RPMI8226 (cell line): ENCODE data around the gene GPR183.

Experiments
- DNase-seq: peaks from one replicate; pipeline ENCODE4 v3.0.0-alpha.2; 2015

Gene GPR183

DNA sequence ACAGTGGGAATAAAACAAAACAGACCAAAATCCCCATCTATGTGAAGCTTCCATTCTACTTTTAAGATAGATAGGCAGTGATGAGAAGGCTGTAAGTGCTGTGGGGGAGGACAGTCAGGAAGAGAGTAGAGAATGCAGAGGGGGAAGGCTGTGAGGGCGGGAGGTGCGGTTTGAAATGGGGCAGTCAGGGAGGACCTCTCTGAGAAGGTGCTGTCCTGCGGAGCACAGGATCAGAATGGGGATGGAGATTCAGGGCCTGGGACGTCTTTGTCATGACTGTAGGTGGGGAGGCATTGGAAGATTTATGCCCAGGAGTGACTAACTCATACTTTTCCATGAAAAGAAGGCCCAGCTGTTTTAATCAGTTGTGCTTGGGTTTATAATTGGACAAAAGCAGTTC, 3.9 kb upstream of the GPR183 start:
- DNase-seq: no peak

GRCh38 chr13:99310382-99311031, 3.3 kb upstream of the GPR183 start:
- no peak for DNase-seq

GRCh38 chr13:99308471-99309087, 1.4 kb upstream of the GPR183 start:
- no peak for DNase-seq

GRCh38 chr13:99307648-99308339, 595 bp upstream of the GPR183 start:
- DNase-seq: no peak

DNA sequence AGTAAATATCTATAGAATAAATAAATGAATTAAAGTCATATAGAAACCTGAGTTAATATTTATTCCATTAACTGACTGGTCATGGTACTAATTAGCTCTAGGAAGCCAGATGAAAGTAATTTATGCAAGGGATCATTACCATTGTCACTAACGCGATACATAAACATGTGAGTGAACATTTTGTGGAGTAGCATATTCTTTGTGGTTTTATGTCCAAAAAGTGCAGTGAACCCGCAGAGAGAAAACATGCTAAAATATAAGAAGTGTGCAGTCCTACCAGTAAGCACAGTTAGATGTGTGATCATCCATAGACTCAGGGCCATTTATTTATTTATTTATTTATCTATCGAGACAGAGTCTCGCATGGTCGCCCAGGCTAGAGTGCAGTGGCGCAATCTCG, 1.6 kb downstream of the GPR183 start:
- DNase-seq: no peak

- no peak for DNase-seq
Measured at GRCh38 chr13:99305158-99305557, 2.0 kb downstream of the GPR183 start.

DNA sequence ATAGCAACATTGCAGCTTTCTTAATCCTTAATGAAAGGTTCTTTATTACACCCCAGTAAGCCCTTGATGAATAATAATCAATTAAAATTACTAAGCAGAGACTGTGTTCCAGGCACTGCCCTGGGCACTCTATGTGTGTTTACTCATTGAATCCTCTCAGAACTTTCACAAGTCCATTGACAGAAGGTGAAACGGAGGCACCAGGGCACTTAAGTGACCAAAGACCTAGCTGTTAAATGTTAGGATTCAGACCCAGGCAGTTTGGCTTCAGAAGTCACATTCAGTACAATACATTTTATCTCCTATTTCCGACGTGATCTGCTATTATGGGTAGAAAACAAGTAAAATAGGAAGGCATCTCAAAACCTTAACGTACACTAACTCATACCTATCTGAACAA, 2.7 kb downstream of the GPR183 start:
- no peak for DNase-seq

- no peak for DNase-seq
Measured at GRCh38 chr13:99303863-99304521, 3.2 kb downstream of the GPR183 start.

- DNase-seq: no peak
Measured at GRCh38 chr13:99302637-99303505, 4.3 kb downstream of the GPR183 start.

DNA sequence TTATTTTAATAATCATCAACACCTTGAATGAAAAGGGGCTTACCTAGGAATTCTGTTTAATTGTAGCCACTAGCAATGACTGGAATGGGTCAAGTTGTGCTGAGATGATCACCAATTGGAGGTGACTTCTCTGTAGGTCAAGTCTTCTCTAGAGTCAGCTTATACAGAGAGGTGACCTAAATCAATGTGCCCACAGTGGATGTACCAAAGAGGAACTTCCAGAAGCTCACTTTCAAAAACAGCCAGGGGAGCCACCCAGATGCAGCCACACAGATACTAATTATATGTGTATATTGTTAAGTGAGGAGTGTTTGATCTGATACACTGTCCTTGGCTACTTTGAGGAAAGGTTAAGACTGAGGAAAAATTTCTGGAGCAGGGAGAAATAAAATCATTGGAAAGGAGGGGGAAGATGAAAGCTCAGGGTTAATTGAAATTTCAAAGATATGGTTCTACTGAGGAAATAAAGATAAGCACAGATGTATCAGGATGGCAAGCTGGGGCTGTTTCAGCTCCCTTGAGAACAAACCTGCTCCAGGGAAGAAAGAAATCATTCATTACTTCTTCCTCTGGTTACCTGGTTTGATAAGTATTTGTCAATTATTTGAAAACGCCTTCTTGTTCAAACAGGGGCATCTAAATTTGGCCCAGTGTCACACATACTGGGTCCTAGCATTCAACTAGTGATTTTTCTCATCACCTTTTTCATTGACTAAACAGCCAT, 5.1 kb downstream of the GPR183 start:
- DNase-seq: no peak

DNA sequence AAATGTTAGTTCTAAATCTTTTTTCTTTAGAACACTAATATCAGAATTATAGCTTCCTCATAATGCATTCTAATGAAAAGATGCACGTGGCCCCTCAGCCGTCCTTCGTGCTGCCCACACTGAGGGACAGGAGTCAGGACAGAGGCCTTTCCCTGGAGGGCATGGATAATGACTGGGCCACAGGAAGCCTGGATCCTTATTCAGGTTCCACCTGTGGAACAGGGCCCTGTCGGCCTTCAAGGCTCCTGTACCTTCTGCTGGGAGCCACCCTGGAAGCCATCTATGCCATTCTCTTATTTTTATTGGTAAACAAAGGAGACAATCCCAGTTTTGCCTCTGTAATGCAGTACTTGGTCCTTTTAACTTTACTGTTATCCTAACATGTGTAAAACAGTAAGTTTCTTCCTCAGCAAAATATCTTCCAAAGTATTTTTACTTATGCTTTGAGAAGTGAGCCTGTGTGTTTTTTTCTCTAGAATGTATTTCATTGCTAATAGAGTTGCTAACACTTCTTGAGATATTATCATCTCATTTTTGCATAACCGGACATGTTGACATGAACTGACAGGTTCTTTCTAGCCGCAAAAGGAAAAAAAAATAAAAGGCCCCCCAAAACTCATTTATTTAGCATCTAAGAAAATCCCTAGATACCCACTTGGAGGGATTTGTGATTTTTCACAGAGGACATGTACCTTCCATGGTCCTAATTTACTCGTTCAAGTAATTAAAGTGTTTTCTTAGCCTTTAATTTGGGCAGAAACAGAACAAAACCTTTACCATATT, 6.0 kb downstream of the GPR183 start:
- DNase-seq: no peak

- no peak for DNase-seq
Measured at GRCh38 chr13:99299920-99300341, 7.3 kb downstream of the GPR183 start.

DNA sequence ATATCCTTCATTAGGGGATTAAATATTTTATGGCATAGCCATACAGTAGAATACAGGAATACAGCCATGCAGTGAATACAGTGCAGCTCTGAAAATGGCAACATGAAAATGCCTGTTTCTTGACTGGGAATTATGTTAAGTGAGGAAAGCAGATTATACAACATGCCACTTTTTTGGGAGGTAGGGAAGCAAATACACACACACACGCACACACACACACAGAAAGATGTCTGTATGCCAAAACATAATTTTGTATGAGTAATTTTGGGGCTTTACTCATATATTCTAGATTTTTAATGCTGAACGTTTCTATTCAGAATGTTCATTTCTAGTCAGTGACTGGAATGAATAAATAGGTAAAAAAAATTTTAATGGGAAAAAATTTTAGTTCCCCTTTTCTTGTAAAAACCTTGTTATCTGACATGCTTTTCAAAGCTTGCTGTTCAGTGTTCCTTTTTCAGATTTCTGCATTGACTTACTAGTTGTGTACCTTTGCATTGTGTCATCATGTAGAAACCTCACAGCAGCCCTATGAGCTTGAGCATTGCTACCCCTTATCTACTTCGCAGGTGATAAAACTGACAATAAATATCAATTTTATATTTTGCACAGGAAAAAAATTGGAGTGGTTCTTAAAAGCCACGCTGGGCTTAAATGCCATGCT, 7.8 kb downstream of the GPR183 start:
- no peak for DNase-seq

GRCh38 chr13:99298056-99298455, 9.1 kb downstream of the GPR183 start:
- DNase-seq: no peak

DNA sequence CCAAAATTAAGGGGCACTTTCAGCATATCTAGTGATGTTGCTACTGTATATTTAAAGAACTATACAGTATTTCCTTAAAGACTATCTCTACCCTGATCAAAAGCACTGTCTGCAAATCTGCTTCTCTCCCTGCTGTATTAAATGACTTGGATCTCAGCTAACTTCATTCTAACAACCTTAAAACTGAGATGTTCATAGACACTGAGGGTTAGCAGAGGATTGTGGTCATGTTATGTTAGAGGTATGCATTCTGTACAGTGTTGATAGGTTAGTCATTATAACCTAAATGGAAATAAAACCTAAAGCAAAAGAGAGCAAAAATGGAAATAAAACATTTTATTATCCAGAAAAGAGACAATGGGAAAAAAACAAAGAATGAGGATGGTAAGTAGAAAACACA, 9.9 kb downstream of the GPR183 start:
- DNase-seq: no peak

DNA sequence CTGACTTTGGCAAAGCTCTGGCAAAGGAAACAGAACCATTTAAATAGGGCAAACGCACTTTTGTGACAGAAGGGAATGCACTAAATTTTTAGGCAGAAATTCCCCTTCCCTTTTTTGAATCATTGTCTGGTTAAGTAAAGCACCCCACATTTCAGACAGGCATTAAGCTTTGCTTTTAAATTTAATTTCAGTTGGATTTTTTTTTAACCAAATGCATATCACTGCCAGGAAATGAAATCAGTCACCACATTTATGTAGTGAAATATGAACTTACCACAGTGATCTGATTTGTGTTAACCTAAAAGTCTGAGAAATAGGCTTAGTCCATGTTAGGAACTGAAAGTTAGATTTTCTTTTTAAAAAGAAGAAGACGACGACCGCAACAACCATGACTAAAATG, 10.8 kb downstream of the GPR183 start:
- DNase-seq: no peak

- no peak for DNase-seq
Measured at GRCh38 chr13:99295488-99296252, 11.5 kb downstream of the GPR183 start.

- no peak for DNase-seq
Measured at GRCh38 chr13:99294958-99295357, 12.2 kb downstream of the GPR183 start.

- DNase-seq: no peak
Measured at GRCh38 chr13:99294198-99294597, 13.0 kb downstream of the GPR183 start.

- no peak for DNase-seq
Measured at GRCh38 chr13:99293178-99293577, 14.0 kb downstream of the GPR183 start.
